HG03175 (cell line): ENCODE measurements around the gene LRRC7.
A peak's percentile ranks its signal among the peaks of the same experiment; 100 is the strongest.

Source experiments
- ATAC-seq: cut with Tn5 transposase; IDR thresholded peaks from one replicate; pipeline ENCODE4 v1.9.1; 2021; ENCODE audit warnings: mild to moderate bottlenecking, moderate library complexity; ENCODE audit not compliant: unreplicated experiment

LRRC7 gene

DNA sequence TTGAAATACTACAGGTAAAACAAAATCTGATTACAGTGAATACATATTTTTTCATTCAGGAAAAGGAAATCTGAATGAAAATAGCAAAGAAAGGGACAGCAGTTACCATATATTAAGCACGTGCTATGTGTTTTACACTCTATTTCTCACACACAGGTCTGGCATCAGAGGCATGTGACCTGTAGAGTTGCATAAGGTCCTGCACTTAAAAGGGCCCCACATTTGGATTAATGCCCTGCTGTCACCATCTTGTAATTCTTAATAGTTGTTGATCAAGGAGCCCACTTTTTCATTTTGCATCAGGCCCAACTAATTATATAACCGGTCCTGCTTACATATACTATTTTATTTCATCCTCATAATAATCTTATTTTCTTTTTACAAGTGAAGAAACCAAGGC lies 511.8 kb downstream of the LRRC7 start:
- no peak for ATAC-seq

DNA sequence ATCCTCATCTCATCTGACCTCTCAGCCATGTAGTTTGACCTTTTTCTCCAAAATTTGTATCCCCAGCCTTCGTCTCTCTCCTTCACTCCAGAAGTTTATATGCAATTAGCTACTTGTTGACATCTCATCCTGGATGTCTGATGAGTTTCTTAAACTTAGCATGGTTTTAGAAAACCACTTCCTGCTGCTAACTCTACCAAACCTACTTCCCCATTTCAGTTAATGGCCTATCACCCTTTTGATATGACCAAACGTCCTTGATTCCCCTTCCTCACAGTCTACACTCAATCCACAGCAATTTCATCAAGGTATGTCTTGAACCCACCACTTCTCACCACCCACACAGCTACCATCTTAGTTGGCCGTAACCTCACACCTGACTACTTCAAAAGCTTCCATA lies 515.8 kb downstream of the LRRC7 start:
- ATAC-seq: peak; percentile 81

DNA sequence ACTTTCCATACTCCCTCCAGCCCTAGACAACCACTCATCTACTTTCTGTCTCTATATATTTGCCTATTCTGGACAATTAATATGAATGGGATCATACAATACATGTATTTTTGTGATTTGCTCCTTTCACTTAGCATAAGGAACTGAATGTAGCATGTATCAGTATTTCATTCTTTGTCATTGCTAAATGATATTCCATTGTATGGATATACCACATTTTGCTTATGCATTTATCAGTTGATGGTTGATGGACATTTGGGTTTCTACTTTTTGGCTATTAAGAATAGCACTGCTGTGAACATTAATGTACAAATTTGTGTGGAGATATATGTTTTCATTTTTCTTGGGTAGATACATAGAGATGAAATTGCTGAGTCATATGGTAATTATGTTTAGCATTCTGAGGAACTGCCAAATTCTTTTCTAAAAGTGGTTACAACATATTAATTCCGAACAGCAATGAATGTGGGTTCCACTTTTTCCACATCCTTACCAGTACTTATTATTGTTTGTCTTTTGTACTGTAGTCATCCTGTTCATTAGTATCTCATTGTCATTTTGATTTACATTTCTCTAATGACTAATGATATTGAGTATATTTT lies 516.7 kb downstream of the LRRC7 start:
- no peak for ATAC-seq

DNA sequence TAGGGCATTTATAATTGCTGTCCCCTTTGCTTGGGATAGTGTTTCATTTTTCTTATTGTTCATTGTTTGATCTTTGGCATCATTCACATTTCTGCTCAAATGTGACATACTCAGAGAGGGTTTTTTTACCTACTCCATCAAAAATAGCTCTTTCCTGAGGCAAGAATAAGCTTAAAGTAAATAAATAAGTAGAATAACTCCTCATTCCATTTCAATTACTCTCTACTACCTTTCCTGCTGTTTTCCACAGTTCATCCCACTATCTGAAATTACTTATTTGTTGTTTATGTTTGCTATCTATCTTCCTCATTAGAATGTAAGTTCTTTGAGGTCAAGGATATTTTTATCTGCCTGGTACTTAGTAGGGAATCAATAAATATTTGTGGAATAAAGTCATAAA lies 517.8 kb downstream of the LRRC7 start:
- no peak for ATAC-seq

DNA sequence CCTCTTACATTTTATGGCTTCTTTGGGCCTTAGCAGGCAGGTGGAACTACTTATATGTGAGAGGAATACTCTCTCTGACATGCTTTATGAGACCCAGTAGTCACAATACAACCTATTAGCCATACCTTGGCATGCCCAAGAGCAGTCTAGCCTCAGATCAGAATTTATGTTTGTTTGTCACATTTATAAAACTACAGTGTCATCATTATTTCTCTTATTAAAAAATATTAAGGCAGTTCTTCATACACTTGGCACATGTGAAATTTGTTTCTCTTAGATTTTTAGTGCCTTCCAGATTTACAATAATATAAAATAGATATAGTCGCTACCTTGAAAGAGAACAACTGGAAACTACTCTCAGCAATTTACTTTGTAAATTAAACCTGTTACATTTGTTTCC lies 519.2 kb downstream of the LRRC7 start:
- ATAC-seq: no peak

DNA sequence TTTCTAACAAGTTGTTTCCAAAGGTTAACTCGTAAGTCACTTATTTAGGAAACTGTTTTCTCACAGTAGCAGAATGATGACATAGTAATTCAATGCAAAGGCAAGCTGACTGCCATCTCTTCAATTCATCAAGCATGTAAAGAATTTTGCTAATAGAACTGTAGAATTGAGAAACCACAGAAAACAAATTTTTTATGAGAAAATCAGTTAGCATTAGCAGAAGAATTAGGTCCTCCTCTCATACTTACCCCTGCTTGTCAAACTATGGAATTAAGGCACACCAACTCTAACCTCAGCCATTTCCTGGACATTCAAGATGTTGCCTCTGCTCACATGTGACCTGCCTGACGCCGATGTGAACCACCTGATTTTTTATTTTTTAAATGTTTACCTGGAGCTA lies 522.4 kb downstream of the LRRC7 start:
- ATAC-seq: no peak

DNA sequence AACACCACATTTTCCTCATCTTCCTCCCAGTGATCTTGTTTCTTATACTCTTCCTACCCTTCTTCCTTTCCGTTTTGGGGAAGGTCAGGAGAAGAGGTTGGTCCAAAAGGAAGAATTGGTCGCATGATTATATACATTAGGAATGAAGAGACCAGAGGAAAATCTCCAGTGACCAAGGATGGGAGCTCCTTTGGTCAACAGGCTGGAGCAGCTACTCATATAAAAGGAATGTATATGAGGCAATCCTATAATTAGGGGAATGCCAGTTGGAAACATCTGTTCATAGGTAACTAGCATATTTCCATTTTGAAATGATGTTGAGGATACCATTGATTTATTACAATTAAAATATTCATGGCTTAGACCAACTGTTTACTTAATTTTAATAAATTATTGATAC lies 523.2 kb downstream of the LRRC7 start:
- ATAC-seq: no peak

DNA sequence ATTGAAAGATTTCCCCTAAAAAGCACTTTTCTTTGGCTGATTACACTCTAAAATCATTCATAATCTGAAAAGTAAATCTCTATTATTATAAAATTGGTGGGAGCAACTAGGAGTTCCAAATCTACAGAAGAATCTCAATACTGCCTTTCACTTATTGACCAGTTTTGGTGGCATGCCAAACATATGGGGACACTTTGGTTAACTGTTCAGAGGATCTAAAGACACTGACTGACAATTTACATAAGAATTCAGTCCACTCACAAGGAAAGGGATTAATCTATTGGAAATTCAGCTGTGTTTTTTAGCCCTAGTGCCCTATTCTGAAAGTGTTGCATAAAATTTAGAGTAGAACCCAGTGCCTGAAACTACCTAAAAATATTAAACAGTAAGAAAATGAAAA lies 524.1 kb downstream of the LRRC7 start:
- no peak for ATAC-seq

DNA sequence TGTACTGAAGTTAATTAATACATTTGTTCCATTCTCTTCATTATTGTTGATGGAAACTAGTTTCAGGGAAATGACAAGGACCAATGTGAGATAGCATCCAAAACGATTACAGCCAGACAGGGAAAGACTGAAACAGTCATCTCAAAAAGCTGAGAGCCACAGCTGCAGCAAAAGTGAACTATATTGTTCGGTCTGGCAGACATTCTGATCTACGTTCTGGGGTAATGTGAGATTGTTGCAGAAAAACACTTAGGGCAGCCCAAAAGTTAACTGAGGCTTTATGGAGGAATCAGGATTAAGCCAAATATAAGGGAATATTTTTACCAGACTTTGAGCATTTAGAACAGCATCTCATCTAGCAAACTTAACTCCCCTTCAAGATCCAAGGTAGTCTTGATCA lies 524.8 kb downstream of the LRRC7 start:
- ATAC-seq: no peak

DNA sequence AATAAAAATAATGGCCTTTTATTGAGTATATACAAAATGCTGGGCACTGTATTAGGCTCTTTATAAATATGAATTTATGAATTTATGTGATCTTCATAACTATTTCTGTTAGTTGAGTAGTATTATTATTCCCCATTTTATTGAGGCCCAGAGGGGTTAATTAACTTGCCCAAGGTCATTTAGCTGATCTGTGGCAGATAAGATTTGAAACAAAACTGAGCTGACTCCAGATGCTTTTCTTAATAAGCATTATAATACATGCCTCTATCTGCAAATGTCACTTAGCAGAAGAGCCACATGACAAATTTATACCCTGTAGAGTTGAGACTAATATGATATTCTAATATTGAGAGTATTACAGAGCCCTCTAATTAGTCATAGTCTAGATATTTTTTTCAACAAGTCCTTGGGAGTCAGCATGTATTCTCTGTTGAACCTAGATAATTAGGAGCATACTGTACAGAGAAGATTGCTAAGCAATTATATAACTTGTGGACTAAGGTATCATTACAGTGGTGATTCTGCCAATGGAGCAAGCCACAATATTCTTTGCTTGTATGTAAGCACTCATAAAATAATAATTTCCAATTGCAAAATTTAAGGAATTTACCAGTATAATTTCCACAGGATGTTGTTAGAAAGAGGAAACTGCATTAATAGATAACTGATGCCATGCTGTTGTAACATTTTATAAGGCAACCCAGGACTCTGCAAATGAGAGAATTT lies 525.7 kb downstream of the LRRC7 start:
- no peak for ATAC-seq

DNA sequence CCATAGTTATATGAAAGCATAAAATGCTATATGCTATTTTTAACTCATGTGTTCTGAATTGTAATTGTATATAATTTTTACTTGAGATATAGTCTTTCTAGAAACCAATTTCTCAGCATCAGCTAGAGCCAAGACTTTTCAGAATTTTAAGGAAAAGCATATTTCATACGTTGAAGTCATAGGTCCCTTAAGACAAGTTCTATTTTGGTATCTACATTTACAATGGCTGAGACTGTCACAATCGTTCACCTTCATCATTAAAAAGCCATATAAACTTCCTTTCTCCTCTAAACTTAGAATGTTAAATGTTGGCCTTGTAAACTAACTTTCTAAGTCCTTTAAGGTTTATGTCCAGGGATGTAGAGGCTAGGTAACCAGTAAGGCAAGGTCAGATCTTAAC lies 533.5 kb downstream of the LRRC7 start:
- ATAC-seq: no peak

DNA sequence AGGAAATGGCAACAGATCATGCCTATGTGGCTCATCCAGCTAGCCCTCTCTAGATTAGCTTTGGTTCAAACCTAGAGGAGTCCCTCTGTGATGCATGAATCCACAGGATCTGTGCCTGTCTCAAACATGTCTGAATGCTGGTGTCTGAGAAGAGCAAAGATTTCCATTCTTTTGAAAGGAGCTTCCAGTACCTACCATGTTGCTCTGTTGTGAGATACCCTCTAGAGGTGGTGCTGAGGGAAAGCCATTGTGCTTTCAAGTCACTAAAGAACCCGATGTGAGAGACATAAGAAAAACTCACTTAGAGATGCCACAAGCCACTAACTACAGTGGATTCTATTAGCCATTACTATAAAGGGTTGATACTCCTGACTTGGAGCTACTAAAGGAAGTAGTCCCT lies 534.1 kb downstream of the LRRC7 start:
- no peak for ATAC-seq

DNA sequence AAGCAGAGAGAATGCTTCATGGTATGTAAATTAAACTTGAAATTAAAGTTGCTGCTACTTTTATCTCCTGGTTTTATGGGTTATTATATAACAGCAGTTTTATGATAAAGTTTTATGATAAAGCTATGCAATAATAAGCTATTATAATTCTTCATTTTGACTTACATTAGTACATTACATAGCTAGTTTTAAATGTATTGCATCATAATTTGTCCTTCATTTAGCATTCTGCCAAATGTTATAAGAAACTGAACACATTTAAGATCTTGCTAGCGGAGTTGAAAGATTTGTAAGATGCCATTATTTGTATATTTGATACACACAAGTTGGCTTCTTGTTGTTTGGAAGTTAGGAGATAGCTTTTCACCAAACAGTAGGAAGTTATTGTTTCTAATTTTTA lies 536.0 kb downstream of the LRRC7 start:
- ATAC-seq: no peak

DNA sequence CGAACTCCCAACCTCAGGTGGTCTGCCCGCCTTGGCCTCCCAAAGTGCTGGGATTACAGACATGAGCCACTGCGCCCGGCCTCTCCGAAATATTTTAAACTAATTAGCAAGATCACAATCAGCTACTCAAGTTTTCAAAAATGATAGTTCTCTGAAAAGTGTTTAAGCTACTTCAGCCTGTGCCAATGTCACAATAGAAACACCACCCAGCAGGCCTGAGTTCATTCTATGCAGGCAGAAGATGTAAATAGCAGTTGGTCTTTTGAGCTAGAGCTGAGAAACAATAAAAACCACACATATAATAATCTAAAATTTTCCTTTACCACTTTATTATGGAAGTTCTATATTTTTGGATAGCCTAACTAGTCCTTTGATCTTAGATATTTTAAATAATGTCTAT lies 541.5 kb downstream of the LRRC7 start:
- no peak for ATAC-seq

DNA sequence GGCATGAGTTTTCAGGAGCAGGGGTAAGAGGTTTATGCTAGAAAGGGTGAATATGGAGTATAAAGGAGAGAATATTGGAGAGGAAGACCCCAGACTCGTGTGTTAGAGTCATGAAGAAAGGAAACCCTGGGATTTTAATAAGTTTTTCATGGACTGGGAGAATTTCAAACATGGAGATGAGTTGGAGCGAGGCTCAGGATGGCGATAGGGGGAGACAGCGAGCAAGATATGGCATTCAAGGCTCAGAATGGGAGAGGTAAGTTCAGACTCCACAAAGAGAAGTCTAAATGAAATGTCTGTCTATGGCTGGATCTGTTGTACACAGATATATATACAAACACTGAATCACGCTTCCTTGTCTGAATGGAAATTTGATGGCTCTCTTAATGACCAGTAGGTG lies 545.1 kb downstream of the LRRC7 start:
- no peak for ATAC-seq

DNA sequence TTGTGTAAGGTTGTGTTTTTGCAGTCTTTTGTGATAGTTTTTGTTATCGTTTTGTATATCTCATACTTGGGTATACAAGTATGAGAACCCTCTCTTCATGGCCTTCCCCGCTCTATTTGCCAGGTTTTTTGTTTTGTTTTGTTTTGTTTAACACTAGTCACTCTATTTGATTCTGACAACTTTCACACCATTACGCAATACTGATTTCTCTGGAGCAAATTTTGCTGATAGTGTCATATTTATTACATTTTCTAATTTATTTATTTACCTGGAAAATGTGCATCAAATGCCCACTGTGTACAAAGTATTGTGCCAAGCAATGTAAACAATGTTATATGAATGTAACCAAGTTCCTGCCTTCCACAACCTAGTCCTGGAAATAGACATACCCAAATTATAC lies 547.6 kb downstream of the LRRC7 start:
- no peak for ATAC-seq

DNA sequence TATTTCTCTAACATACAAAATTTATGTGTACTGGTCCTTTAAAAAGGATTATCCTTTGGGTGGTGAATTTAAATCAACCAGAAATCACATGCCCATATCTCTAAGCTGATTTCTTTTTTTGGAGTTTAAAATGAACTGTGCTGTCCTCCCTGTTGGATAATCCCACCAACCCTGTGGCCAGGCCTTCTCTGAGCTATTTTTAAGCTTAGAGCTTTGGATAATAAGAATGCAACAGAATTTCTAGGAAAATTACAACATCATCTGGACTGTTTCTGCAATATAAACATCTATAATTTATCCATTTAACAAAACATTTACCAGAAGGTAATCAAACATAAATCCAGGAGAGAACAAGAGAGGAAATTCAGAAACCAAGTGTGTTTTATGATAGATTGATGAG lies 549.3 kb downstream of the LRRC7 start:
- no peak for ATAC-seq

DNA sequence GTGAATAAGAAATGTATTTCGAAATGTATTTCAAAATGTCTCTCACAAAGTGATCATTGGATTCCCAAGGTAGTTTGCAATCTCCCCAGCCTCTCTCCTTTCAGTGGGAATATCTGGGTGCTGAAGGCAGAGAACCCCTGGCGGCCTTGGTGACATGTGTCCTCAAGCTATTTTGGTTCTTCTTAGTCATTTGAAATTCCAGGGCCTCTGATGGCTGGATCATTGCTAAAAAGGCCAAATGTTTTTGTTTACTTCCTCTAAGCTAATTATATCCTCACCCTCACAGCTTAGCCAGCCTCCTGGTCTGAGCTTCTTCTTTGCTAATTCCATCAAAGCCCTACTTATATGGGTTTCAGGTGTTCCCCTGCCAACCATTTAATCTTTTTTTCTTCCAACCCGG lies 566.4 kb downstream of the LRRC7 start:
- ATAC-seq: no peak

DNA sequence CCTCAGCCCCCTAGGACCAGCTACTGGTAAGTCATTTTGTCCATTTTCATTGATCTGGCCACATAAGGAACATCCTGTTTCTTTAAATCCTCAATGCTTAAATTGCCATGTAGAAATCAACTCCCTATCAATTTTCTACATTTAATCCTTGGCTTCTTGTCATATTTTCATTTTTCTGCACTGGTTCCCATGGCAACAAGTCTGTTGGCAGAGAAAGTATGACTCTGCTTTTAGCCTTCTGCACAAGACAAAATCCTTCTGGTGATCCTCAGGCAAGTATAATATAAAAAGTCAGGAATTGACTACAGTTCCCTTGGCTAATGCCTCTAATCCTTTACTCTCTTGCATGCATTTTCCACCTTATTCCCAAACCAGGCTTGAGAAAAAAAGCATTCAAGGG lies 572.6 kb downstream of the LRRC7 start:
- no peak for ATAC-seq

DNA sequence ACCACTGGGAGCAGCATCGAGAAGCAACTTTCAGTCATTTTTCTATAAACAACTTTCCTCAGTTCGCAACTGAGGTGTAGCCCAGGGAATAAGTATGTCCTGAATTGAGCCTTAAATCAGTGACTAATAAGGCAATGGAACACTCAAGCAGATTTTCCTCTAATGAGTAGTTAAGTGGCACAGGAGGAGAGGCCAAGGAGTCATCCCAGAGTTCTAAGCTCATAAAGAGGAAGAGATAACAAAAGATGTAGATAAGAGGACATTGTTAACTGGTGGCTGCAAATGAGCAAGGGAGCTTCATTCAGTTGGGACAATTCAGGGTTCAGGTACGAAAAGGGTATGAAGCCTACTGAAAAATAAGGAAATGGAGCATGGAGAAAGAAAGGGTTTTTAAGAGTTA lies 573.2 kb downstream of the LRRC7 start:
- no peak for ATAC-seq

DNA sequence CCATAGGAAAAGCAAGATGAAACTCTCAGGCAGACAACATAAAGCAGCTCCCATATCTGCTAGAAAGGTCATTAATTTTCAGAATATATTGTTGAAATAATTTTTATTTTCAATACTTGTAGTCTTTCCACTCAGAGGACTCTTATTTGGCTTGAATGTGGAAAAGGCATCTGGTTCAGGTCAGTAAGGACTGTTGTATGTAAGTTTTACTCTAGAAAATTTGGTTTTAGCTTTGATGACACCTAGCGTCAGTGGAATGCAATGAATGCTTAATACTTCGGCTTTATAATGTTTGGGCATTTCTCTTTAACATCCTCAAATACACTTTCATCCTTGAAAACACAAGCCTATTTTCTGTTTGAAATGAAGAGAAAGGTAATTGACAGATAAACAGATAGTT lies 574.4 kb downstream of the LRRC7 start:
- no peak for ATAC-seq

DNA sequence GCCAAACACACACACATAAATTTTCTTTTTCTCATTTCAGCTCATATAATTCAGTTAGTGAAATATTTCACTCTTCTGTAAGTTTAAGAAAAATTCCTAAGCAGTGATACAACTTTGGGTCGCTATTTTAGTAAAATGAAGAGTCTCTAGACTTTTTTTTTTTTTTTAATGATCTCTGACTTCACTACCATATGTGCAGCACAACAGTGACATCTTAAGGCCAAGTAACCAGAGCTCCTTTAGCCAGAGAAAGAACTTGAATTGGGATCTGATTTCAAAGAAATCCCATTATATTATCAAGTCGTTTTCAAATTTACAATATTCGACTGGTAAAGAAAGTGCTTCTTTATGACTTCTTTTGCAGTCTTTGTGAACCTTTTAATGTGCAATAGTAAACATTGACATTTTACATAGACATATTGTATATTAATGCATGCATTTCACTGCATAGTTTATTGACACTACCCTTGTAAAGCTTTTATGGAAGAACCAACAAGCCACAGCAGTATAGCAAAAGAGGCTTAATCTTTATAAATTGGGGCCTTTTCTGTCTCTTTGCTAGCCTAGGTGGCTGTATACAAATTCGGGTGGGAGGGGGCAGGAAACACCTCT lies 575.4 kb downstream of the LRRC7 start:
- ATAC-seq: no peak

DNA sequence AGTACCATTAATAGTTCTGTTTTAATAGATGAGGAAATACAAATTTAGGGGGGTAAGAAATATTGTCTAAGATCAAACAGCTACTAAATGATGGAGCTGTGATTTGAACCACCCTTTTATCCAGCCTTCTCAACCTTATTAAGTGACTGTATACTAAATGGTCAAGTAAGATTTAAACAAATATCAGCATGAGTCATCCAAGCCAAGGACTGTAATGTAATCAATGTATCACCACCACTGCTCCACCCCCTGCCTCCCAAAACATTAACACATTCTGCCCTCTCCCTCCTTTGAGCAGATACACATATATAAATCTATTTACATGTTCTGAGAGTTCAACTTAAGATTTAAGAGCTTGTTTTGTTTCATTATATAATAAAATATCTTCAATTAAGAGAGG lies 578.8 kb downstream of the LRRC7 start:
- ATAC-seq: no peak
